MM.1S (cell line): ENCODE measurements around the gene CCDC102B.

ENCODE experiments used
- DNase-seq: peaks from one replicate; pipeline ENCODE4 v3.0.0-alpha.2; 2015
- H2AFZ ChIP-seq: fragments of 300-600 bp; sonication (generic); 2 replicates; pipeline ENCODE4 v1.6.0; 2016; ENCODE audit warnings: antibody characterized with exemption, low read length
- H3F3A ChIP-seq: fragments of 300-600 bp; sonication (generic); 2 replicates; pipeline ENCODE4 v1.6.1; 2016; ENCODE audit warnings: mild to moderate bottlenecking, antibody characterized with exemption, low read length, moderate library complexity, mixed read lengths; ENCODE audit not compliant: insufficient read depth
- H3K27ac ChIP-seq: fragments of 300-600 bp; sonication (generic); 2 replicates; pipeline ENCODE4 v1.5.1; 2016; ENCODE audit warnings: mild to moderate bottlenecking, low read length
- H3K27me3 ChIP-seq: fragments of 300-600 bp; sonication (generic); replicated peaks from 2 replicates; pipeline ENCODE4 v1.6.0; 2016; ENCODE audit warnings: low read length; ENCODE audit not compliant: insufficient read depth
- H3K36me3 ChIP-seq: fragments of 300-600 bp; sonication (generic); replicated peaks from 2 replicates; pipeline ENCODE4 v1.6.1; 2016; ENCODE audit warnings: mild to moderate bottlenecking, low read length, mixed read lengths; ENCODE audit not compliant: insufficient read depth
- H3K4me1 ChIP-seq: fragments of 300-600 bp; sonication (generic); 2 replicates; pipeline ENCODE4 v1.6.1; 2016; ENCODE audit warnings: low read length, mixed read lengths
- H3K4me2 ChIP-seq: fragments of 300-600 bp; sonication (generic); 2 replicates; pipeline ENCODE4 v1.6.0; 2016; ENCODE audit warnings: low read depth, low read length
- H3K4me3 ChIP-seq: fragments of 300-600 bp; sonication (generic); 2 replicates; pipeline ENCODE4 v1.5.1; 2016; ENCODE audit warnings: low read length, mixed read lengths
- H3K79me2 ChIP-seq: fragments of 300-600 bp; sonication (generic); 2 replicates; pipeline ENCODE4 v1.6.1; 2016; ENCODE audit warnings: mixed run types, low read length, mixed read lengths
- H3K9ac ChIP-seq: fragments of 300-600 bp; sonication (generic); 2 replicates; pipeline ENCODE4 v1.6.1; 2016; ENCODE audit warnings: low read length, mixed read lengths
- H3K9me2 ChIP-seq: fragments of 300-600 bp; sonication (generic); replicated peaks from 2 replicates; pipeline ENCODE4 v1.6.1; 2016; ENCODE audit warnings: mild to moderate bottlenecking, low read length, mixed read lengths; ENCODE audit not compliant: insufficient read depth
- H3K9me3 ChIP-seq: fragments of 300-600 bp; sonication (generic); replicated peaks from 2 replicates; pipeline ENCODE4 v1.6.1; 2016; ENCODE audit warnings: mild to moderate bottlenecking, low read length, mixed read lengths; ENCODE audit not compliant: insufficient read depth
- H4K20me1 ChIP-seq: fragments of 300-600 bp; sonication (generic); 2 replicates; pipeline ENCODE4 v1.6.1; 2016; ENCODE audit warnings: mild to moderate bottlenecking, low read length, moderate library complexity, mixed read lengths; ENCODE audit not compliant: insufficient read depth
- EZH2 ChIP-seq: fragments of 300-600 bp; sonication (generic); optimal IDR thresholded peaks from 2 replicates; pipeline ENCODE3; 2017; ENCODE audit warnings: low read depth, mild to moderate bottlenecking, antibody characterized with exemption, low read length, mixed read lengths
- EZH2phosphoT487 ChIP-seq: fragments of 300-600 bp; sonication (generic); IDR thresholded peaks from 2 replicates; pipeline ENCODE4 v1.6.1; 2018; ENCODE audit warnings: antibody characterized with exemption, low read length
- TF ChIP-seq, protein P1 (sequence below): fragments of 300-600 bp; sonication (generic); IDR thresholded peaks from 2 replicates; pipeline ENCODE4 v1.5.1; 2016; ENCODE audit warnings: antibody characterized with exemption, low read length, mixed read lengths

The CCDC102B gene

GRCh38 chr18:68984342-68984741, 186.5 kb downstream of the CCDC102B start:
- Histone ChIP-seq H4K20me1 (no peaks in the 10 kb centered on the region), H3K27ac (no peak overlapping the region), H3K36me3 (no peaks in the 10 kb centered on the region), H2AFZ (no peak overlapping the region), H3K27me3 (no peaks in the 10 kb centered on the region), H3K9ac (no peak overlapping the region), H3K4me1 (no peaks in the 10 kb centered on the region), H3F3A (no peaks in the 10 kb centered on the region), H3K4me2 (no peak overlapping the region), H3K9me2 (no peaks in the 10 kb centered on the region), H3K9me3 (no peaks in the 10 kb centered on the region), H3K4me3 (no peak overlapping the region), H3K79me2 (no peaks in the 10 kb centered on the region)
- TF ChIP-seq EZH2 (no peak), EZH2phosphoT487 (no peak)
- TF ChIP-seq, protein P1, sequence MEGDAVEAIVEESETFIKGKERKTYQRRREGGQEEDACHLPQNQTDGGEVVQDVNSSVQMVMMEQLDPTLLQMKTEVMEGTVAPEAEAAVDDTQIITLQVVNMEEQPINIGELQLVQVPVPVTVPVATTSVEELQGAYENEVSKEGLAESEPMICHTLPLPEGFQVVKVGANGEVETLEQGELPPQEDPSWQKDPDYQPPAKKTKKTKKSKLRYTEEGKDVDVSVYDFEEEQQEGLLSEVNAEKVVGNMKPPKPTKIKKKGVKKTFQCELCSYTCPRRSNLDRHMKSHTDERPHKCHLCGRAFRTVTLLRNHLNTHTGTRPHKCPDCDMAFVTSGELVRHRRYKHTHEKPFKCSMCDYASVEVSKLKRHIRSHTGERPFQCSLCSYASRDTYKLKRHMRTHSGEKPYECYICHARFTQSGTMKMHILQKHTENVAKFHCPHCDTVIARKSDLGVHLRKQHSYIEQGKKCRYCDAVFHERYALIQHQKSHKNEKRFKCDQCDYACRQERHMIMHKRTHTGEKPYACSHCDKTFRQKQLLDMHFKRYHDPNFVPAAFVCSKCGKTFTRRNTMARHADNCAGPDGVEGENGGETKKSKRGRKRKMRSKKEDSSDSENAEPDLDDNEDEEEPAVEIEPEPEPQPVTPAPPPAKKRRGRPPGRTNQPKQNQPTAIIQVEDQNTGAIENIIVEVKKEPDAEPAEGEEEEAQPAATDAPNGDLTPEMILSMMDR, result no peak
- DNase-seq, result no peak

GRCh38 chr18:68985172-68985820, 187.4 kb downstream of the CCDC102B start:
- no peak overlapping the region for H3K4me3 ChIP-seq
- no peak overlapping the region for H2AFZ ChIP-seq
- no peak overlapping the region for H3K9ac ChIP-seq
- H3K4me2 ChIP-seq, result no peak overlapping the region
- no peaks in the 10 kb centered on the region for H3K79me2 ChIP-seq
- no peaks in the 10 kb centered on the region for H3K9me3 ChIP-seq
- H4K20me1 ChIP-seq, result no peaks in the 10 kb centered on the region
- H3K4me1 ChIP-seq, result no peaks in the 10 kb centered on the region
- TF ChIP-seq, protein P1, result no peak
- no peak for TF ChIP-seq EZH2
- TF ChIP-seq EZH2phosphoT487, result no peak
- H3K36me3 ChIP-seq, result no peaks in the 10 kb centered on the region
- H3K9me2 ChIP-seq, result no peaks in the 10 kb centered on the region
- DNase-seq, result peak; percentile 50
- no peaks in the 10 kb centered on the region for H3F3A ChIP-seq
- H3K27ac ChIP-seq, result no peak overlapping the region
- no peaks in the 10 kb centered on the region for H3K27me3 ChIP-seq

GRCh38 chr18:68991286-68991685, 193.4 kb downstream of the CCDC102B start:
- Histone ChIP-seq H3K36me3 (no peaks in the 10 kb centered on the region), H3K4me2 (no peak overlapping the region), H3K9me2 (no peaks in the 10 kb centered on the region), H3K79me2 (no peaks in the 10 kb centered on the region), H3K9ac (no peak overlapping the region), H2AFZ (no peak overlapping the region), H3K4me3 (no peak overlapping the region), H3F3A (no peaks in the 10 kb centered on the region; the same call in 1 of the 2 replicates), H3K9me3 (no peaks in the 10 kb centered on the region), H3K27ac (no peak overlapping the region), H4K20me1 (no peaks in the 10 kb centered on the region), H3K27me3 (no peaks in the 10 kb centered on the region), H3K4me1 (peaks cover 4% of the 10 kb centered on the region; the same call in 1 of the 2 replicates)
- DNase-seq, result no peak
- TF ChIP-seq EZH2 (no peak), EZH2phosphoT487 (no peak)
- TF ChIP-seq, protein P1, result no peak
